GM12878 (cell line): ENCODE results near the gene SLC15A3. TPM values are rescaled to one million over a fixed set of nuclear protein-coding genes. Genes with fewer than 3 reads are reported as not detected.

ENCODE experiments used
- ATAC-seq: fragments of 200-7000 bp; cut with Tn5 transposase; 3 replicates; pipeline ENCODE4 v1.9.1; 2020; ENCODE audit warnings: mild to moderate bottlenecking, moderate library complexity
- BruUV-seq: library from RNA; stranded (reverse); fragments of 400-500 nt; replicated peaks from 2 replicates; lab custom pipeline; 2021; lab: Mats Ljungman, UMichigan
- CTCF ChIA-PET: fragments of 300-600 bp; sonication (Branson Sonifier 250); formaldehyde crosslinking; extraction: SDS; loops from one replicate; lab custom pipeline; 2021; ENCODE audit warnings: inconsistent platforms; lab: Yijun Ruan, JAX
- POLR2A ChIA-PET: fragments of 350-600 bp; formaldehyde crosslinking; extraction: SDS; loops from one replicate; lab custom pipeline; 2021; ENCODE audit warnings: inconsistent platforms; lab: Charles Lee
- RAD21 ChIA-PET: fragments of 300-600 bp; sonication (Branson Sonifier 250); formaldehyde crosslinking; loops from one replicate; lab custom pipeline; 2023; ENCODE audit warnings: antibody characterized with exemption; ENCODE audit not compliant: unreplicated experiment; lab: Charles Lee
- SMC1A ChIA-PET: fragments of 300-600 bp; sonication (Branson Sonifier 250); formaldehyde crosslinking; loops from one replicate; lab custom pipeline; 2023; ENCODE audit not compliant: unreplicated experiment, uncharacterized antibody; lab: Charles Lee
- DNase-seq: peaks from one replicate; pipeline ENCODE4 v3.0.0-alpha.2; 2011; ENCODE audit warnings: low read depth, low spot score
- FAIRE-seq: peaks from 3 replicates; lab custom pipeline; 2011; peaks lifted over from hg19 to GRCh38; lab: Jason Lieb, UNC
- H2AFZ ChIP-seq: 2 replicates; pipeline ENCODE4 v1.6.0; 2011; ENCODE audit warnings: low read depth, low read length, control low read depth; ENCODE audit not compliant: control insufficient read depth
- H3K27ac ChIP-seq: 2 replicates; pipeline ENCODE4 v1.5.1; 2011; ENCODE audit warnings: control low read depth; ENCODE audit not compliant: control insufficient read depth, insufficient read depth
- H3K27me3 ChIP-seq, 2 experiments: replicated peaks in 1 of 2; 2 replicates each; pipeline versions ENCODE4 v1.6.0 to v1.6.1; 2011; ENCODE audit warnings: low read length in 1 of 2; ENCODE audit not compliant: control insufficient read depth in 2 of 2, insufficient read depth in 2 of 2
- H3K36me3 ChIP-seq, 2 experiments: 2 replicates each; pipeline ENCODE4 v1.5.1; 2011; ENCODE audit warnings: low read length in 1 of 2; ENCODE audit not compliant: control insufficient read depth in 2 of 2, insufficient read depth in 2 of 2
- H3K4me1 ChIP-seq: 2 replicates; pipeline ENCODE4 v1.6.1; 2011; ENCODE audit warnings: mild to moderate bottlenecking, low read length, moderate library complexity, mixed read lengths; ENCODE audit not compliant: control insufficient read depth, insufficient read depth
- H3K4me2 ChIP-seq: 2 replicates; pipeline ENCODE4 v1.6.0; 2011; ENCODE audit warnings: control low read depth; ENCODE audit not compliant: control insufficient read depth, insufficient read depth
- H3K4me3 ChIP-seq: fragments of 200-600 bp; sonication (generic); 2 replicates; pipeline ENCODE4 v1.5.1; 2016
- H3K79me2 ChIP-seq: 2 replicates; pipeline ENCODE4 v1.6.0; 2011; ENCODE audit warnings: low read length; ENCODE audit not compliant: control insufficient read depth, insufficient read depth
- H3K9ac ChIP-seq: 2 replicates; pipeline ENCODE4 v1.8.0; 2011; ENCODE audit warnings: low read length, control low read depth, mixed read lengths; ENCODE audit not compliant: control insufficient read depth, insufficient read depth
- H3K9me3 ChIP-seq: replicated peaks from 3 replicates; pipeline ENCODE4 v1.5.1; 2011; ENCODE audit warnings: mild to moderate bottlenecking, low read length; ENCODE audit not compliant: control insufficient read depth, insufficient read depth
- H4K20me1 ChIP-seq: 2 replicates; pipeline ENCODE4 v1.6.0; 2011; ENCODE audit not compliant: control insufficient read depth, insufficient read depth
- JUNB ChIP-seq: IDR thresholded peaks from 2 replicates; pipeline ENCODE4 v1.6.1; 2016; ENCODE audit warnings: antibody characterized with exemption, mild to moderate bottlenecking
- NFYB ChIP-seq: IDR thresholded peaks from 2 replicates; pipeline ENCODE4 v1.6.1; 2011; ENCODE audit warnings: low read depth, mild to moderate bottlenecking, low read length, improper control_type of control experiment, moderate library complexity; ENCODE audit not compliant: insufficient read depth
- RBBP5 ChIP-seq: fragments of 200-600 bp; sonication (generic); conservative IDR thresholded peaks from 2 replicates; pipeline ENCODE4 v1.6.1; 2016
- ZNF622 ChIP-seq: fragments of 450-650 bp; IDR thresholded peaks from 2 replicates; pipeline ENCODE4 v1.6.1; 2017; ENCODE audit warnings: mild to moderate bottlenecking, inconsistent platforms
- WGBS: methylation state at CpG from one replicate; pipeline ENCODE4 v1.1.6; 2016; ENCODE audit warnings: low lambda C conversion rate; ENCODE audit not compliant: insufficient replicate concordance, insufficient coverage; ENCODE audit errors: missing lambda C conversion rate; 5-methylcytosine and 5-hydroxymethylcytosine counted together
- in situ Hi-C: fragments of 300-500 bp; cut with MboI; formaldehyde crosslinking; loops from 9 replicates; pipeline ENCODE4 v1.14.3; 2018; ENCODE audit warnings: mixed read lengths
- intact Hi-C: fragments of 100-400 bp; cut with micrococcal nuclease; formaldehyde crosslinking; loops from one replicate; pipeline ENCODE4 v1.14.2; 2022; ENCODE audit not compliant: unreplicated experiment
- polyA plus RNA-seq, 11 experiments: library from polyadenylated mRNA; depleted of rRNA in 4 of 11; unstranded in 6 of 11; stranded (reverse) in 5 of 11; fragments of >200 nt; fragmentation: Nextera tagmentation in 4 of 11; fragmentation: Illumina TruSeq in 1 of 11; extraction: Ambion mirVana in 4 of 11; extraction: Trizol in 1 of 11; gene quantifications; 1 replicate in 1 of 11; 2 replicates in 10 of 11; pipeline versions ENCODE4 v1.2.1 to v1.2.3, GENCODE V29; 2011 to 2016; ENCODE audit warnings: inconsistent platforms in 2 of 11, missing spikeins in 2 of 11, low read depth in 1 of 11
- total RNA-seq, 4 experiments: library from RNA; depleted of rRNA in 3 of 4; stranded (reverse); fragments of >200 nt in 3 of 4; fragmentation: Illumina TruSeq in 1 of 4; extraction: Trizol in 1 of 4; gene quantifications; 2 replicates each; pipeline versions ENCODE4 v1.2.1 to v1.2.3, GENCODE V29; 2013 to 2021
- TF ChIP-seq, protein P1 (sequence below): fragments of 450-650 bp; formaldehyde crosslinking; IDR thresholded peaks from 2 replicates; pipeline ENCODE4 v1.4.0; 2020; ENCODE audit warnings: mild to moderate bottlenecking, moderate library complexity
- TF ChIP-seq, protein P2 (sequence below): fragments of 450-650 bp; IDR thresholded peaks from 2 replicates; pipeline ENCODE4 v1.6.1; 2018; ENCODE audit warnings: borderline replicate concordance, mild to moderate bottlenecking; ENCODE audit not compliant: partially characterized antibody

Gene SLC15A3
- total and polyA plus RNA-seq, 10 of the 15 experiments (the other 5 are each of a cell fraction or from before 2014, with no cell fraction given) = 17.7 to 102 (median 55.8) TPM

DNA sequence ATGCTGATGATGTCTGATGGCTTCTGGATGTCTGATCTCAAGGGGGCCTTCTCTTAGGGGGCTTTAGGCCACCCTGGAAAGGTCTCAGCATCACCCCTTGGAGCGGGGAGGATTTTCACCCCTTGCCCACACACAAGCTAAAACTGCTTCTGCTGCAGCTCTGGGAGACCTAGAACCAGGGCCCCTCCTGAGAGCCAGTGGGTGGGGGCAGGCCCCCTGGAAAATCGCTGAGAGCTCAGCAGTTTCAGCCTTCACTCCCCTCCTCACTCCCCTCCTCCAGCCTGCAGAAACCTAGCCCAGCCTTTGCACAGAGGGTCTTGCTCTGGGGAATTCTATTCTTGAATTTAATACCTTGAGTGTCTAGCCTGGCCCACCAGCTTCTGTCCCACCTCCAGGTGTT lies 36.7 kb upstream of the SLC15A3 start:
- BruUV-seq = no TSS peak
- Histone ChIP-seq H3K27ac (no peak overlapping the region), H3K9me3 (no peaks in the 10 kb centered on the region), H3K27me3 (no peaks in the 10 kb centered on the region), H2AFZ (no peak overlapping the region), H3K79me2 (no peaks in the 10 kb centered on the region), H3K4me2 (no peak overlapping the region), H3K36me3 (no peaks in the 10 kb centered on the region), H4K20me1 (no peaks in the 10 kb centered on the region), H3K4me3 (no peak overlapping the region), H3K4me1 (peaks cover 10% of the 10 kb centered on the region; the same call in 1 of the 2 replicates), H3K9ac (no peak overlapping the region)
- ChIA-PET SMC1A (no interaction called here), RAD21 (interaction anchor here (0.7 to 1.1 kb wide), 2 partner anchors 38 to 72 kb away, joined by 3 read pairs; no protein-coding TSS in a partner anchor), POLR2A (interaction anchor here (2.0 kb wide), 1 partner anchor 53 kb away, joined by 5 read pairs; no protein-coding TSS in a partner anchor), CTCF (interaction anchor here (1.5 kb wide), 1 partner anchor 140 kb away, joined by 5 read pairs; no protein-coding TSS in a partner anchor)
- FAIRE-seq (no peak), DNase-seq (no peak), ATAC-seq (no peak; the same call in 2 of the 3 replicates)
- TF ChIP-seq JUNB (no peak), ZNF622 (no peak), RBBP5 (no peak), NFYB (no peak)
- TF ChIP-seq, protein P1, sequence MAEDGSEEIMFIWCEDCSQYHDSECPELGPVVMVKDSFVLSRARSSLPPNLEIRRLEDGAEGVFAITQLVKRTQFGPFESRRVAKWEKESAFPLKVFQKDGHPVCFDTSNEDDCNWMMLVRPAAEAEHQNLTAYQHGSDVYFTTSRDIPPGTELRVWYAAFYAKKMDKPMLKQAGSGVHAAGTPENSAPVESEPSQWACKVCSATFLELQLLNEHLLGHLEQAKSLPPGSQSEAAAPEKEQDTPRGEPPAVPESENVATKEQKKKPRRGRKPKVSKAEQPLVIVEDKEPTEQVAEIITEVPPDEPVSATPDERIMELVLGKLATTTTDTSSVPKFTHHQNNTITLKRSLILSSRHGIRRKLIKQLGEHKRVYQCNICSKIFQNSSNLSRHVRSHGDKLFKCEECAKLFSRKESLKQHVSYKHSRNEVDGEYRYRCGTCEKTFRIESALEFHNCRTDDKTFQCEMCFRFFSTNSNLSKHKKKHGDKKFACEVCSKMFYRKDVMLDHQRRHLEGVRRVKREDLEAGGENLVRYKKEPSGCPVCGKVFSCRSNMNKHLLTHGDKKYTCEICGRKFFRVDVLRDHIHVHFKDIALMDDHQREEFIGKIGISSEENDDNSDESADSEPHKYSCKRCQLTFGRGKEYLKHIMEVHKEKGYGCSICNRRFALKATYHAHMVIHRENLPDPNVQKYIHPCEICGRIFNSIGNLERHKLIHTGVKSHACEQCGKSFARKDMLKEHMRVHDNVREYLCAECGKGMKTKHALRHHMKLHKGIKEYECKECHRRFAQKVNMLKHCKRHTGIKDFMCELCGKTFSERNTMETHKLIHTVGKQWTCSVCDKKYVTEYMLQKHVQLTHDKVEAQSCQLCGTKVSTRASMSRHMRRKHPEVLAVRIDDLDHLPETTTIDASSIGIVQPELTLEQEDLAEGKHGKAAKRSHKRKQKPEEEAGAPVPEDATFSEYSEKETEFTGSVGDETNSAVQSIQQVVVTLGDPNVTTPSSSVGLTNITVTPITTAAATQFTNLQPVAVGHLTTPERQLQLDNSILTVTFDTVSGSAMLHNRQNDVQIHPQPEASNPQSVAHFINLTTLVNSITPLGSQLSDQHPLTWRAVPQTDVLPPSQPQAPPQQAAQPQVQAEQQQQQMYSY (CRISPR knock-in tag) = no peak
- TF ChIP-seq, protein P2, sequence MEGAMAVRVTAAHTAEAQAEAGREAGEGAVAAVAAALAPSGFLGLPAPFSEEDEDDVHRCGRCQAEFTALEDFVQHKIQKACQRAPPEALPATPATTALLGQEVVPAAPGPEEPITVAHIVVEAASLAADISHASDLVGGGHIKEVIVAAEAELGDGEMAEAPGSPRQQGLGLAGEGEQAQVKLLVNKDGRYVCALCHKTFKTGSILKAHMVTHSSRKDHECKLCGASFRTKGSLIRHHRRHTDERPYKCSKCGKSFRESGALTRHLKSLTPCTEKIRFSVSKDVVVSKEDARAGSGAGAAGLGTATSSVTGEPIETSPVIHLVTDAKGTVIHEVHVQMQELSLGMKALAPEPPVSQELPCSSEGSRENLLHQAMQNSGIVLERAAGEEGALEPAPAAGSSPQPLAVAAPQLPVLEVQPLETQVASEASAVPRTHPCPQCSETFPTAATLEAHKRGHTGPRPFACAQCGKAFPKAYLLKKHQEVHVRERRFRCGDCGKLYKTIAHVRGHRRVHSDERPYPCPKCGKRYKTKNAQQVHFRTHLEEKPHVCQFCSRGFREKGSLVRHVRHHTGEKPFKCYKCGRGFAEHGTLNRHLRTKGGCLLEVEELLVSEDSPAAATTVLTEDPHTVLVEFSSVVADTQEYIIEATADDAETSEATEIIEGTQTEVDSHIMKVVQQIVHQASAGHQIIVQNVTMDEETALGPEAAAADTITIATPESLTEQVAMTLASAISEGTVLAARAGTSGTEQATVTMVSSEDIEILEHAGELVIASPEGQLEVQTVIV = no peak
- intact Hi-C loops = no loop called here
- WGBS = 67% methylated on average over 2 of the region's 2 CpGs
- in situ Hi-C loops = no loop called here
